Panc1 (cell line): ENCODE measurements around the gene PCMTD2. TPM values are rescaled to one million over a fixed set of nuclear protein-coding genes. Genes with fewer than 3 reads are reported as not detected.

ENCODE experiments used
- ATAC-seq: fragments of 200-7000 bp; cut with Tn5 transposase; 2 replicates; pipeline ENCODE4 v1.9.1; 2020; ENCODE audit warnings: mild to moderate bottlenecking, moderate library complexity
- BruUV-seq: library from RNA; stranded (reverse); fragments of 400-500 nt; replicated peaks from 2 replicates; lab custom pipeline; 2021; lab: Mats Ljungman, UMichigan
- CTCF ChIA-PET: fragments of 300-600 bp; sonication (Branson Sonifier 250); formaldehyde crosslinking; loops from one replicate; lab custom pipeline; 2022; ENCODE audit warnings: antibody characterized with exemption; lab: Charles Lee
- POLR2A ChIA-PET: fragments of 300-600 bp; sonication (Branson Sonifier 250); formaldehyde crosslinking; loops from one replicate; lab custom pipeline; 2022; ENCODE audit warnings: antibody characterized with exemption; lab: Charles Lee
- DNase-seq: peaks from one replicate; pipeline ENCODE4 v3.0.0-alpha.2; 2010; ENCODE audit warnings: low read depth, low spot score
- H3K27ac ChIP-seq: 2 replicates; pipeline ENCODE4 v1.5.1; 2011; ENCODE audit warnings: mild to moderate bottlenecking, low read length, inconsistent platforms
- H3K27me3 ChIP-seq: fragments of 200-500 bp; sonication (Bioruptor generic); 2 replicates; pipeline ENCODE4 v1.6.0; 2014; ENCODE audit warnings: low read length, inconsistent platforms; ENCODE audit not compliant: control insufficient read depth, insufficient read depth
- H3K36me3 ChIP-seq: fragments of 200-500 bp; sonication (Bioruptor generic); 2 replicates; pipeline ENCODE4 v1.5.1; 2014; ENCODE audit warnings: inconsistent platforms, mild to moderate bottlenecking, low read length, moderate library complexity; ENCODE audit not compliant: control insufficient read depth, insufficient read depth
- H3K4me1 ChIP-seq: 2 replicates; pipeline ENCODE4 v1.5.1; 2011; ENCODE audit warnings: inconsistent platforms, mild to moderate bottlenecking, low read length, moderate library complexity; ENCODE audit not compliant: control insufficient read depth, insufficient read depth
- H3K4me3 ChIP-seq, 2 experiments: 2 replicates each; pipeline ENCODE4 v1.5.1; 2011 to 2012; ENCODE audit warnings: low read depth in 2 of 2, low read length in 2 of 2, mild to moderate bottlenecking in 2 of 2, inconsistent platforms in 1 of 2, moderate library complexity in 1 of 2
- H3K9me3 ChIP-seq: fragments of 200-500 bp; sonication (Bioruptor generic); 2 replicates; pipeline ENCODE4 v1.5.1; 2014; ENCODE audit warnings: low read depth, mild to moderate bottlenecking, inconsistent platforms, low read length, moderate library complexity; ENCODE audit not compliant: control insufficient read depth, insufficient read depth
- POLR2AphosphoS5 ChIP-seq: IDR thresholded peaks from 2 replicates; pipeline ENCODE4 v1.6.1; 2012; ENCODE audit warnings: mild to moderate bottlenecking, low read depth, low read length, moderate library complexity
- SIN3A ChIP-seq: IDR thresholded peaks from 2 replicates; pipeline ENCODE4 v1.6.1; 2012; ENCODE audit warnings: low read depth, mild to moderate bottlenecking, low read length, moderate library complexity, borderline replicate concordance; ENCODE audit not compliant: insufficient read depth
- TCF7L2 ChIP-seq: IDR thresholded peaks from 2 replicates; pipeline ENCODE4 v1.6.1; 2011; ENCODE audit warnings: mild to moderate bottlenecking, low read depth, low read length, inconsistent platforms
- in situ Hi-C: cut with HindIII; loops from 2 replicates; pipeline ENCODE4 v1.10.0; 2016; ENCODE audit warnings: low sequenced_read_pairs, low pct_unique_long_range_greater_than_20kb
- intact Hi-C: fragments of 100-400 bp; cut with micrococcal nuclease; formaldehyde crosslinking; loops from one replicate; pipeline ENCODE4 v1.10.0; 2022; ENCODE audit not compliant: unreplicated experiment
- total RNA-seq: library from RNA; stranded (reverse); gene quantifications from one replicate; pipeline ENCODE4 v1.2.1, GENCODE V29; 2021; ENCODE audit not compliant: unreplicated experiment
- TF ChIP-seq, protein P1 (sequence below): fragments of 450-650 bp; IDR thresholded peaks from 2 replicates; pipeline ENCODE4 v1.5.1; 2017; ENCODE audit warnings: mild to moderate bottlenecking
- TF ChIP-seq, protein P2 (sequence below), 2 experiments: IDR thresholded peaks; 2 replicates each; pipeline ENCODE4 v1.6.1; 2011 to 2012; ENCODE audit warnings: low read depth in 2 of 2, control low read depth in 1 of 2, low read length in 1 of 2, mild to moderate bottlenecking in 1 of 2, moderate library complexity in 1 of 2; ENCODE audit not compliant: insufficient read depth in 1 of 2

Gene PCMTD2
- total RNA-seq, 1 experiment from 2014 or later = 35.0 TPM

DNA sequence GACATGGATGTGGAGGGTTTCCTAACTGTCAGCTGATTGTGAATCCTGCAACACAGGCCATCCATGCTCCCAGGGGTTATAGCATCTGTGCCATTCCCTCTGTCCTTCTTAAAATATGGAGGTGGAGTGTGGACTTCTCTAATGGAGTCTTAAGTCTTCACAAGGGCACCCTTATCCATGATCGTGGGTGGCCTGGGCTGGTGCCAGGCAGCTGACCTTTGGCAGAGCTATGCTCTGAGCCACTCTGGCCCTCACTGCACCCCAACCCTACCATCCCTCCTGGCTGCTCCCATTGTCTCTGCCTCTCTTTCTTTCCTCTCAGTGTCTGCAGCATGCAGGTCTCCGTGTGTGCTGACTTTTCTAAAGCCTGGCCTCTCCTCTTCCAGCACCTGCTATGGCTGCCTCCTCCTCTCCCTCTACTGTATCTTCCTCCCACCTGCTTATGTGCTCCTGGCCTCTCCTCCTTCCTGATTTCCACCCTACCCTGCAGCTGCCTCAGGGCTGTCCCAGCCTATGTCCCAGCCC, 11.2 kb upstream of the PCMTD2 start:
- H3K27me3 ChIP-seq = no peaks in the 10 kb centered on the region; the same call in none of the 2 replicates
- TF ChIP-seq, protein P1, sequence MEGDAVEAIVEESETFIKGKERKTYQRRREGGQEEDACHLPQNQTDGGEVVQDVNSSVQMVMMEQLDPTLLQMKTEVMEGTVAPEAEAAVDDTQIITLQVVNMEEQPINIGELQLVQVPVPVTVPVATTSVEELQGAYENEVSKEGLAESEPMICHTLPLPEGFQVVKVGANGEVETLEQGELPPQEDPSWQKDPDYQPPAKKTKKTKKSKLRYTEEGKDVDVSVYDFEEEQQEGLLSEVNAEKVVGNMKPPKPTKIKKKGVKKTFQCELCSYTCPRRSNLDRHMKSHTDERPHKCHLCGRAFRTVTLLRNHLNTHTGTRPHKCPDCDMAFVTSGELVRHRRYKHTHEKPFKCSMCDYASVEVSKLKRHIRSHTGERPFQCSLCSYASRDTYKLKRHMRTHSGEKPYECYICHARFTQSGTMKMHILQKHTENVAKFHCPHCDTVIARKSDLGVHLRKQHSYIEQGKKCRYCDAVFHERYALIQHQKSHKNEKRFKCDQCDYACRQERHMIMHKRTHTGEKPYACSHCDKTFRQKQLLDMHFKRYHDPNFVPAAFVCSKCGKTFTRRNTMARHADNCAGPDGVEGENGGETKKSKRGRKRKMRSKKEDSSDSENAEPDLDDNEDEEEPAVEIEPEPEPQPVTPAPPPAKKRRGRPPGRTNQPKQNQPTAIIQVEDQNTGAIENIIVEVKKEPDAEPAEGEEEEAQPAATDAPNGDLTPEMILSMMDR = no peak
- TF ChIP-seq, protein P2, sequence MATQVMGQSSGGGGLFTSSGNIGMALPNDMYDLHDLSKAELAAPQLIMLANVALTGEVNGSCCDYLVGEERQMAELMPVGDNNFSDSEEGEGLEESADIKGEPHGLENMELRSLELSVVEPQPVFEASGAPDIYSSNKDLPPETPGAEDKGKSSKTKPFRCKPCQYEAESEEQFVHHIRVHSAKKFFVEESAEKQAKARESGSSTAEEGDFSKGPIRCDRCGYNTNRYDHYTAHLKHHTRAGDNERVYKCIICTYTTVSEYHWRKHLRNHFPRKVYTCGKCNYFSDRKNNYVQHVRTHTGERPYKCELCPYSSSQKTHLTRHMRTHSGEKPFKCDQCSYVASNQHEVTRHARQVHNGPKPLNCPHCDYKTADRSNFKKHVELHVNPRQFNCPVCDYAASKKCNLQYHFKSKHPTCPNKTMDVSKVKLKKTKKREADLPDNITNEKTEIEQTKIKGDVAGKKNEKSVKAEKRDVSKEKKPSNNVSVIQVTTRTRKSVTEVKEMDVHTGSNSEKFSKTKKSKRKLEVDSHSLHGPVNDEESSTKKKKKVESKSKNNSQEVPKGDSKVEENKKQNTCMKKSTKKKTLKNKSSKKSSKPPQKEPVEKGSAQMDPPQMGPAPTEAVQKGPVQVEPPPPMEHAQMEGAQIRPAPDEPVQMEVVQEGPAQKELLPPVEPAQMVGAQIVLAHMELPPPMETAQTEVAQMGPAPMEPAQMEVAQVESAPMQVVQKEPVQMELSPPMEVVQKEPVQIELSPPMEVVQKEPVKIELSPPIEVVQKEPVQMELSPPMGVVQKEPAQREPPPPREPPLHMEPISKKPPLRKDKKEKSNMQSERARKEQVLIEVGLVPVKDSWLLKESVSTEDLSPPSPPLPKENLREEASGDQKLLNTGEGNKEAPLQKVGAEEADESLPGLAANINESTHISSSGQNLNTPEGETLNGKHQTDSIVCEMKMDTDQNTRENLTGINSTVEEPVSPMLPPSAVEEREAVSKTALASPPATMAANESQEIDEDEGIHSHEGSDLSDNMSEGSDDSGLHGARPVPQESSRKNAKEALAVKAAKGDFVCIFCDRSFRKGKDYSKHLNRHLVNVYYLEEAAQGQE (IDR thresholded peaks at IDR 0.05; ENCODE audit: insufficient read depth in 1 of 2, low read depth in 2 of 2, low read length in 1 of 2) = no peak
- TF ChIP-seq SIN3A = no peak
- TF ChIP-seq TCF7L2 = no peak
- TF ChIP-seq POLR2AphosphoS5 = no peak
- no peaks in the 10 kb centered on the region for H3K9me3 ChIP-seq
- intact Hi-C loops (no loop called here), in situ Hi-C loops (no loop called here)
- CTCF ChIA-PET = no interaction called here
- POLR2A ChIA-PET = no interaction called here
- H3K4me1 ChIP-seq = no peaks in the 10 kb centered on the region
- no peaks in the 10 kb centered on the region for H3K36me3 ChIP-seq
- no TSS peak for BruUV-seq
- no peak overlapping the region for H3K4me3 ChIP-seq
- ATAC-seq = no peak
- no peak for DNase-seq
- H3K27ac ChIP-seq = no peak overlapping the region

DNA sequence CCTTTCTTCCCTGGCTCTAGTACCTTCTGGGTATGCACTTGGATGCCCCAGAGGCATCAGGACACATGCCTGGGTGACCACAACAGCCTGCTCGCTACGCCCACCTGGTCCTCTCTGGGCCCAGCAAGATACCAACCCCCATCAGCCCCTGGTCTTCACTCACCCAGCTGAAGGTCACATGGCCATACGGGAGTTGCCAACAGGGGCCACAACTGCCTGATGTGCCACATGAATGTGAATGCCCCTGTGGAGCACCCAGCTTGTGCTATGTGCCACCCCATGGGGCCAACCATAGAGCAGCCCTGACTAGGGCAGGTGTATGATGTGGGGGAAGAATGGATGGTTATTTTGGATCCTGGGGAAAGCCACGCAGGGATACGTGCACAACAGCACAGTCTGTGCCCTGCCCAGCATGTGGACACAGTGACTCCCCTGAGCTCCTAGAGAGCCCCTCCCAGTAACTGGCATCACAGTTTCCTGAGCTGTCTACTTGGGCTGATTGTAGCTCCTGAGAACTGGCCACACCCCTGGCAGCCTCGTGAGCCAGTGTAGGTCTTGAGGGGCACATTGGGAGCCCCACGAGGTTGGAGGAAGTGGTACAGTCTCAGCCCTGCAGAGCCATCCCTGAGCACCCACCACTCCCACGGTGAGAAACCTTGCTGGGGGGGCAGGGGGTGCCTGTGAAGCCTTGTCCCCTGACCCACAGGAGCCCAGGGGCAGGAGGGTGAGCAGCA, 10.5 kb upstream of the PCMTD2 start:
- ChIA-PET CTCF (no interaction called here), POLR2A (interaction anchor here (0.5 kb wide), 1 partner anchor 104 kb away, joined by 9 read pairs; no protein-coding TSS in a partner anchor)

More for the DNA sequence above, 10.5 kb upstream of the PCMTD2 start:
- peaks cover 1% of the 10 kb centered on the region for H3K27me3 ChIP-seq
- no TSS peak for BruUV-seq
- no peak overlapping the region for H3K27ac ChIP-seq
- no peaks in the 10 kb centered on the region for H3K36me3 ChIP-seq
- no peak overlapping the region for H3K4me3 ChIP-seq
- intact Hi-C loops (no loop called here), in situ Hi-C loops (no loop called here)
- TF ChIP-seq, protein P2 (IDR thresholded peaks at IDR 0.05; ENCODE audit: insufficient read depth in 1 of 2, low read depth in 2 of 2, low read length in 1 of 2) = no peak
- TF ChIP-seq TCF7L2 (no peak), POLR2AphosphoS5 (no peak), SIN3A (no peak)
- TF ChIP-seq, protein P1 = no peak
- H3K9me3 ChIP-seq = no peaks in the 10 kb centered on the region
- no peaks in the 10 kb centered on the region for H3K4me1 ChIP-seq
- DNase-seq (no peak), ATAC-seq (no peak)
